HG03025 (cell line): Measurements from ENCODE around the gene THOC6.

Source experiments
- ATAC-seq: cut with Tn5 transposase; IDR thresholded peaks from one replicate; pipeline ENCODE4 v1.9.1; 2021; ENCODE audit warnings: mild to moderate bottlenecking, moderate library complexity; ENCODE audit not compliant: unreplicated experiment, low FRiP score

THOC6 gene

DNA sequence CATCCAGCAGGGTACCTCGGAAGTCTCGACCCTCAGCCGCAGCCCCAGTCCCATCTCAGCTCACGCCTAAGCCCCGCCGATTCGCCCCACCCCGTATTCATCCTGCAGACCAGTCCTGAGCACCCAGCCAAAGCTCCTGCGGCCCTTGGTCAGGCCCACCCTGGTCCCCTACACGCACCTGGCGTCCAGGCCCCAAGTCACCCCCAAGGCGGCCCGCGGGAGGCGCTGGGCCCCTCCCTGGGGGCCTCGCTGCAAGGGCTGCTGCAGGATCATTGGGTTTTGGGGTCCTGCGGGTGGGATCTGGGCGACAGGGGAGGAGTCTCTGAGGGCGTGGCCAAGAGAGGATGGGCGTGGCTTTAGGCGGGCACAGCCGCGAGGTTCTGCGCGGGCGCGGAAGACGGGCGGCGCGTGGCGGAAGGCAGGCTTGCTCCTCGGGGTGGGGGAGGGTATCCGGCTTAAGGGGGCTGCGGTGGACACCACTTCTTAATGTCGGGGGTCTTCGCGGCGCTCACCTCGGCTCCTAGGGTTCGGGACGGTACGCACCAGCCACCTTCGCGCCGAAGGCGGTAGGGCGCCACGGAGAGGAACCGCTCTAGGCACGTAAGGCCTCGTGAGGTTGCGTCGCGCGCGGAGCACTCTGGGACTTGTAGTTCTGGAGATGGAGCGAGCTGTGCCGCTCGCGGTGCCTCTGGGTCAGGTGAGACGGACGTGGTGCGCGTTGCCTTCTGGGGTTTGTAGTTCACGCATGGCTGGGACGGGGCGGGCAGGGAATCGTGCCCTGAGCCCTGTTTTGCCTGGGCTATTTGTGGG, at the start of gene THOC6, which contains the start of gene HCFC1R1:
Gene THOC6 (plus strand): TSS at position 367 of the 810 bp plus-strand sequence. CDS start 292 bp downstream, at position 659.
Gene HCFC1R1 (minus strand): TSS at position 274 of the 810 bp plus-strand sequence. CDS start 1 bp downstream, at position 273.
- ATAC-seq, result peak; percentile 66

DNA sequence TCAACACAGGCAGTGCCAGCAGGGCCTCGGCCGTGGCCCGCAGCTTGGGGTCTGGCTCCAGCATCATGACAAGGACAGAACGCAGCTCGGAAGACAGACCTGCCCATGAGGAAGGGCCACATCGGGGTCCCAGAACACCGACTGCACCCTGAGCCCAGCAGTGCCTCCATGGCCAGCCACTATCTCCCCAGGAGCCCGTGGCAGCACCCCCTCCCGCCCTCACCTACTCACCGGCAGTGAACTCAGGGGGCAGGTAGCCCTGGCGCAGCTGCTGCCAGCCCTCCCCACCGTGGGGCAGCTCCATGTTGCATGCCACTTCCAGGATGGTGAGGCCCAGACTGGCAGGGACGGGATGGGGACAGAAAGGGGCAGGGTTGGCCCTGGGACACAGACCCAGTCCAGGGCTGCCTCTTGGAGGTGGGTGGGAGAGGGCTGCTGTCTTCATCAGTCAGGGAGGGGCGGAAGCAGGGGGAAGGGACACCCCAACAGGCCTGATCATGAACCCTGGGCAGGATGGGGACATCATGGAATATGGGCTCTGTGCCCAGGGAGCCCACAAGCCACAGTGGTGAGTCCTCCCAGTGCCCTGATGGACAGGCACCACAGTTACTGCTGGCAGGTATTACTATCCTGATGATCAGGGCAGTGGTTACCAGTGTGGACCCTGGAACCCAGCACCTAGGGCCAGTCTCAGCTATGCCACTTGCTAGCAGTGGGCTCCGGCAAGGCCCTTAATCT, 49.3 kb upstream of the THOC6 start:
- ATAC-seq, result no peak

DNA sequence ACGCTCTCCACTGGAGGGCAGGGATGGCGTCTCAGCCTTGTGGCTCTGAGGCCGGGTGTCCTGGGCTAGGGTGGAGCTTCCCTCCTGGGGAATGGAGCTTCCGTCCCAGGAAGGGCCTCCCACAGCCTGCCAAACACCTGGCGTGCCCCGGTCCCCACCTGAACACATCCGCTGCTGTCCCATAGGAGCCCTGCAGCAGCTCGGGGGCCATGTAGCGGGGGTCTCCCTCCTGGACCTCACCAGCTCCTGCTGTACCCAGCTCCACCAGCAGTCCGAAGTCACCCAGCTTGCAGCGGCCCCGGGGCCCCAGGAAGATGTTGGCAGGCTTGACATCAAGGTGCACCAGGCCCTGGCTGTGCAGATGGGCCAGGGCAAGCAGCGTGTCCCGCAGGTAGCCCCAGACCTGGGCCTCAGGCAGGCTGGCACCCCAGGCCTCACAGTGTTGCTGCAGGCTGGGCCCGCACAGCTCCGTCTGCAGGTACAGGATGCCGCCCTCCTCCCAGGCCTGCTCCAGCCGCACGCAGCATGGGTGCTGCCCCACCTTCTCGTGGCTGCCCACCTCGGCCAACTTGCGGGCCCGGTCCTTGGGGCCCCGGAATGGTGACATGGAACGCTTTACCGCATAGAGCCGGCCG, 48.6 kb upstream of the THOC6 start:
- no peak for ATAC-seq

DNA sequence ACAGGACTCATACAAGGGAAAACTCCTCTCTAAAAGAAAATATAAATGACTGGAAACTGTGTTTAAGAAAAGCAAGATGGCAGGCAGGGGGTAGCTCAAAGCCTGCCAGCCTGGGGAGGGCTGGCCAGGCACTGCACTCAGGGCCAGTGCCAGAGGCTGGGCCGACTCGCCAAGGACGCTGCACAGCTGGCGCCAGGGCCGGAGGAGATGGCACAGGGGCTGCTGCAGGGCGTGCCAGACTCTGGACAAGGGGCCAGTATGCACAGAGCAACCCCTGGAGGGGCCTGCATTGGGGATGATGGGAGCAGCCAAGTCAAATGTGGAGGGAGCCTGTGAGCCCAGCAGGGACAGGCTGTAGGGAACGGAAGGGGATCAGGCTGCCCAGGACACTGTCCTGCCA, 47.6 kb upstream of the THOC6 start:
- ATAC-seq, result no peak

DNA sequence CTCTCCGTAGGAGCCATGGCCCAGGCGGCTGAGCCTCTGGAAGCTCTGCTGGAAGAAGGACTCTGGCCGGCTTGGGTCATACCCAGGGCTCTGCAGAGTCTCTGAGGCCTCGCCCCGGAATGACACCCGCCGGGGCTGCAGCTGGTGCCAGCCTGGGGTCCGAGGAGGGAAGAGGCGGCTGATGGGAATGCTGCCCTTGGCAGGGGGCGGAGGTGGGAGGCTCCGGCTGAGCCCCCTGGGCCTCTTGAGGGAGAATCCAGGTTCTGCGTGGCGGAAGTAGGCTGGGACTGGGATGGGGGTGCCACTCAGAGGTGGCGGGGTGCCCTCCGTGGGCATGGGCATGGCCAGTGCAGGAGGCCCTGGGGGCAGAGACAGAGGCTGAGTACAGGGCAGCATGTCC, 47.2 kb upstream of the THOC6 start:
- no peak for ATAC-seq

DNA sequence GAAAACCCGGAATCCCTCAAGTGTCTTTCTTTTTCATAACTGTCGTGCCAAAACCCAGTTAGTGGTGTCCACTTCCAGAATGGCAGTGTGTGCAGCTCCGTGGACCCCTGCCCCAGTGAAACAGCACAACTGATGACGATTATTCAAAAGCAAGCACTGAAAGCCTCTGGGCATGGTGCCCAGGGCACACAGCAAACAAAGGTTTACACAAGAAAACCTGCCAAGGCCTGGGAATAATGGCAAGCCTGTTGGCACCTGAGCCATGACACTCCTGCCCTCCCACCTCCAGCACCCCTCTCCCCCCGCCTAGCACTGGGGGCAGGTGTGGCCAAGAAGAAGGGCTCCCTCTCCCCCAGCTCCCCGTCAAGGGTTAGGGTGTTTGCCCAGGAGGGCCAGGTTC, 46.4 kb upstream of the THOC6 start:
- ATAC-seq, result no peak

DNA sequence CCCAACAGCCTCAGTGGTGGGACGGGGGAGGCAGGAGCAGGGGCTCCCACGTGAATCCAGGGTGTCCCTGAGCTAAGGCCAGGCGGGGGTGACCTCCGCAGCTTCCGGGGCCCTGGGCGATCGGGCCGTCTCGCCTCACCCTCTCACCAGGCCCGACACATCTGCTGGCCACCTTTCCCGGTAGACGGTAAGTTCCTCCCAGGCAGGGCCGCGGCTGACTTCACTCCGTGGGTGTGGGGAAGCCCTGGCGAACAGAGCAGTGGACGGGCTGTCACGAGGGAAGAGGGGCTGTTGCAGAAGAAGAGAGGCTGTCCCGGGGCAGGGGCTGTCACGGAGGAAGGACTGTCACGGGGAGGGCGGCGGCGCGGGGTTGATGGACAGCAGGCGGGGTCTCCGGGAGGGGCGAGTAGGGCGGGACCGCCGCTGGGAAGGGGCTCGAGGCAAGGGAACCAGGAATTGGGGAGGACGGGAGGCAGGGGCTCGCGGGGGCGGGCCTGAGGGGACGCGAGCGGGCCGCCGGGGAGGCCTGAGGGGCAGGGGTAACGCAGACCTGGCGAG, 44.1 kb upstream of the THOC6 start:
- ATAC-seq, result peak; percentile 12

DNA sequence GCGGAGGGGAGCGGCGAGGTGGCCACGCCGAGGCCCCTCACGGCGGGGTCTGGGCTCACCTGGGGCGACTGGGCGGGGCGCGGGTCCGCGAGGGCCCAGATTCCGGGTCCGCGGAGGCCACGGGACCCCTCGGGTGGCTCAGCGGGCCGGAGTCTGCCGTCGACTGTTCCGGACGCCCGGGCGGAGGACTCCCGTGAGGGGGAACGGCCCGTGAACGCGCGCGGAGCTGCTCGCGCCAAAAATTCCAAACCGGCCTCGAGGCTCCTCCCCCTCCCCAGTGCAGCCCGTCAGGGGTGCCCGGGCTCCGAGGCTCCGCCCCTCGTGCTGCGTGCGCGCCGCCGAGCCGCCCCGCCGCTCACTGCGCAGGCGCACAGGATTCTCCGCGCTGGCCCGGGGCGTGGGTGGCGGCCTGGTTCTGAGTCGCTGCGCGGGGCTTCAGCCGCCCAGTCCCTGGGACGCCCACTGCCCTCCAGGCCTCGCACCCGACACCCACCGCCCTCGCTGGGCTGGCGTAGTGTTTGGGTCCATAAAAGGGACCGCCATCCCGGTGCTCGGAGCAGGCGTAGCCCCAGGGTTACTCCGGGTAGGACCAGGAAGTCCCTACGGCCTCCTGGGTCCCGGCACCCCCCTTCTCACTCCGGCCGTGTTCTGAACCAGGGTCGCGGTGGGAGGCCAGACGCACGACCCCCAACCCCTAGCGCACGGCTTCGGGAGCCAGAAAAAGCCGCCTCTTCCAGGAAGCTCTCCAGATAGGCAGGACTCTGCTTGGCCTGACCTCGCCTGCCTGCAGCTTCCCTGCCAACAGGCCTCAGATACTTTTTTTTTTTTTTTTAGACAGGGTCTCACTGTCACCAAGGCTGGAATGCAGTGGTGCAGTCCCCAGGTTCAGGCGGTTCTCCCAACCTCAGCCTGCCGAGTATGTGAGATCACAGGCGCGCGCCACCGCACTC, 43.3 kb upstream of the THOC6 start, which contains the start of gene PKMYT1:
Gene PKMYT1 (minus strand): TSS at position 220 of the 950 bp plus-strand sequence. CDS start 789 bp downstream, outside the sequence.
- peak; percentile 67 for ATAC-seq

DNA sequence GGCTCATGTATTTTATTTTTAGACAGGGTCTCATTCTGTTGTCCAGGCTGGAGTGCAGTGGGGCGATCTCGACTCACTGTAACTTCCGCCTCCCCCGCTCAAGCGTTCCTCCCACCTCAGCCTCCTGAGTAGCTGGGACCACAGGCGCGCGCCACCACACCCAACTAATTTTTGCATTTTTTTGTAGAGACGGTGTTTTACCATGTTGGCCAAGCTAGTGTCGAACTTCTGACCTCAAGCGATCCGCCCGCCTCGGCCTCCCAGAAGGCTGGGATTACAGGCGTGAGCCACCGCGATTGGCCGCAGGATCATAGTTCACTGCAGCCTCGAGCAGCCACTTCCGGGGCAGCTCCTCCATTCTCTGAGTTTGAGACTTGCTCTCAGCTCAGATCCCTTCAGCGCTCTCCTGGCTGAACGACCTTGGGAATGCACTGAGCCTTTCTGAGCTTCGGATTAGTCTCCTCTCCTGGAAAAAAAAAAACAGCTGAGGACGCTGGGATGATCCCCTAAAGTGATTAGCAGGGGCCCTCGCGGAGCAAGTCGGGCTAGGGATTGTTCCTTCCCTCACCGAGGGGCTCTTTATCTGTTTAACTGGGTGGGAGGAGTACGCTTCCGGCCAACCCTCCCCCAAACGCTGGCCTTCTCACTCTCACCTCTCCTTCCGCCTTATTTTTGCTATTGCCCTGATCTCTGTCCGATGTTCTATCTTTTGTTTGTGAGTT, 42.5 kb upstream of the THOC6 start:
- no peak for ATAC-seq

DNA sequence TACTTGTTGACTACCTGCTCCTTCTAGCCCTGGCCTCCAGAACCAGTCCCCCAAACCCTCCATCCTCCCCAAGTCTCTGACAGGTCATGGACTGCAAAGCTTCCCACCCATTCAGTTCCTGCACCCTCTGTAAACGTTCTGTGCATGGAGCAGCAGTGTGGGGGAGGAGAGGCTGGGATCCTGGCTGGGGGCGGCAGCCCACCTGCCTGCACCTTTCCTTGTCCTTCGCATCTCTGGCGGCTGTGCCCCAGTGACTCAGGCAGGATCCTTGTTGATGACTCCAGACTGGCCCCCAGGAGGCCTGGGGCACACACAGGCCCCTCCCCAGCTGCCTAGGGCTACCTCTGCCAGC, 42.0 kb upstream of the THOC6 start:
- no peak for ATAC-seq

DNA sequence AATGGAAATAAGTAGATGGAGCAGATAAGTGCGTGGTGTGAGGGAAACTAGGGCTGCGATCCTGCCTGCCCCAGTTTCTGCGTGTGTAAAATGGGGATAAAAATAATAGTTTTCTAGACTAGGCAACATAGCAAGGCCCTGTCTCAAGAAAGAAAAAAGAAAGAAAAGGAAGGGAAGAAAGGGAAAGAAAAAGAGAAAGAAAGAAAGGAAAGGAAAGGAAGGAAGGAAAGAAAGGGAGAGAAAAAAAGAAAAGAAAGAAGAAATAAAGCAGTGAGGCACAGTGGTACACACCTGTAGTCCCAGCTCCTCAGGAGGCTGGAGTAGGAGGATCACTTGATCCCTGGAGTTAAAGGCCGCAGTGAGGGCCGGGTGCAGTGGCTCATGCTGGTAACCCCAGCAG, 41.4 kb upstream of the THOC6 start:
- ATAC-seq, result no peak

DNA sequence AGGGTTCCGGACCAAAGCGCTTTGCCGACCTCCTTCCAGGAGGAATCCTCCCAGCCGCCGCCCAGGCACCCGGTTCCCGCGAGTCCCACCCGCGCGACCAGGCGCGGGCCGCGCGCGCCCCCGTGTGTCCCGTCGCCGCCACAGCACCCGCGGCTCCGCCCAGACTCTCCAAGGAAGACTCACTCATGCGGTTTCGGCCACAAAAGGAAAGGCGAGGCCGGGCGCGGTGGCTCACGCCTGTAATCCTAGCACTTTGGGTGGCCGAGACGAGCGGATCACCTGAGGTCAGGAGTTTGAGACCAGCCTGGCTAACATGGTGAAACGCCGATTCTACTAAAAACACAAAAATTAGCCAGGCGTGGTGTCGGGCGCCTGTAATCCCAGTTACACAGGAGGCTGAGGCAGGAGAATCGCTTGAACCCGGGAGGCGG, 40.1 kb upstream of the THOC6 start:
- no peak for ATAC-seq

DNA sequence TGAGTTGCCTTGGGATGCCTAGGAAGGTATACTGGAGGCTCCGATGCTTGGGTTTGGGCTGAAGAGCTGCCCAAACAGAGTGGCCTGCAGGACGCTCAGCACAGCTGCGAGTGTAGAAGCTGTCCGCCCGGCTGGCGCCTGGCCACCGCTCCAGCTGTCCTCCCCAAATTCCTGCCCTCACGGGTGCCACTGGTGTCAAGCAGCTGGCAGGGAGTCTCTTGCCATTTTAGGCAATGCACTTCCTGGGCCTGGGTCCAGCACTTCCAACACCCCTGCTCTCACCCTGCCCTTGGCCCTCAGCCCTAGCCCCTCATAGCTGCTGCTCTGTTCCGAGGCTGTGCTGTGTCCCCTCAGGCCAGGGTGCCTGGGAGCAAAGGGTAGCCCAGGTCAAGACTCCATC, 38.4 kb upstream of the THOC6 start:
- no peak for ATAC-seq

DNA sequence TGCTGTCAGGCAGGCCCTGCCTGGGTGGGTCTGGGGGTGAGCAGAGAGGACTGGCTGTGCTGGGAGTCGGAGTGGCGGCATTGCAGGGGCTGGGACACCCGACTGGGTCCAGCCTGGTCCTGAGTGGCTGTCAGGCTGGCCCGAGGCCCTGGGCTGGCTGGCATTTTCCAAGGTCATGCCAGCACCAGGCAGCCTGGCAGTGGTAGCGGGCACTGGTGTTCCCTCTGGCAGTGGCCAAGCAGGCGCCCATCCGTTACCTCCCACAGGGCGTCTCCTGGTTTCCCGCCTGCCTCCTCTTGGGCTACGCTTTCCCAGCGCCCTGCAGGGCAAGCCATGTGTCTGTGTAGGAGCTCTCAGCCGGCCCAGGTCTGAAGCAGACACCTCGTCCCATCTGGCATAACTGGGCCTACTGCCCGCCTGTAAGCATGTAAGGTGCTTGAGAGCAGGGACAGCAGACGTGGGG, 37.9 kb upstream of the THOC6 start:
- ATAC-seq, result no peak

DNA sequence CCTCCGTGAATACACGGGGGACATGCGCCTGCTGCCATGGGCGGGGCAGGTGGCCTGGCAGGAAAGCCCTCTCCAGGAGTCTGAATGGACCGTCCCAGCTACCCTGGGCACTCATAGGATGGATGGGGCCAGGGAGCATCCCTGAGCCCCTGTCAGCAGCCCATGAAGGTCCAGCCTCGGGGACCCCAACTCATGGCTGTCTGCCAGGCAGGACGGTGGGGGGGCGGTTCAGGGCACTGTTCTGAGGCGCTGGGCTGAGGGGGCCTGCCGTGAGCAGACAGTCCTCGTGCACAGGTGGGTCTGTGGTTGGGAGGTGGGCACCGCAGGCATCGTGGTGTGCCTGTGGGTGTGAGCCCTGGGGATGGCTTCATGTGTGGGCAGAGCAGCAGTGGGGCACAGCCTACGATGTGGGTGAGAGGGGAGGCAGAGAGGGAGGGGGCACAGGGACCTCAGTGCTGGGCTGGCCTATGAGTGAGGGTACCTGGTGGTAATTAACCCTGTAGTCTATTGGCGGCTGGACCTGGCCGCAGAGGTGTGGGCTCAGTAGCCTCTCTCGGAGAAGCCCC, 37.1 kb upstream of the THOC6 start:
- no peak for ATAC-seq

DNA sequence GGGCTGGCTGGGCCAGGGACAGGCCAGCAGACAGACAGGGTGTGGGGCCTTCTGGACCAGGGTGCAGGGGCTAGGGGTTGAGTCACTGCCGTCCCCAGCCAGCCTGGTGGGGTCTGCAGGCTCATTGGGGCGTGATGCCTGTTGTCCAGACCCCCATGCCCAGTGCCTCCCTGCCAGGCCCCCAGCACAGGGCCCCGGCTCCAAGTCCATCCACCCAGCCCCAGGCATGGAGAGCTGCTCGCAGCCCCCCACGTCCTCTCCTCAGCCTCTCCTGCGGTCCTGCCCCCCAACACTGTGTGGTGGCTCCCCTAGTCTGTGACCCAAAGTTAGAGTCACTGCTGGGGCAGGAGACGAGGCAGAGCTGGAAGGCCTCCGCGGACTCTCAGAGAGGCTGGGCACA, 36.5 kb upstream of the THOC6 start:
- no peak for ATAC-seq

DNA sequence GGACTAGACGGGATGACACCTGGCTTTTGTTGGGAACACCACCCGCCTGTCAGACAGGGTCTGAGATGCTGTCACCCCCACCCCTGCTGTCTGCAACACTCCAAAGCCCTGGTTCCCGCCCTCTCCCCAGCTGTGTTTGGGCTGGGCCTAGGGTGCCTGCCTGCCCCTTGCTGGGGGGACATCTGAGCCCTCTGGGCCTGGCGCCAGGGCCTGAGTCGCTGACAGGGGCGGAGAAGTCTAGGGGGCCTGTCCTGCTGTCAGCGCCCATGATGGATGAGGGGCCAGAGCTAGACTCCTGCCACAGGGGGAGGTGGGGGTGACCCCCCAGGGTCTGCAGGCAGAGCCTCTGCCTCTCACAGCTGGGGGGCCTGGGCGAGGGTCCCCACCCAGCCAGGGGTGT, 36.0 kb upstream of the THOC6 start:
- ATAC-seq, result no peak

DNA sequence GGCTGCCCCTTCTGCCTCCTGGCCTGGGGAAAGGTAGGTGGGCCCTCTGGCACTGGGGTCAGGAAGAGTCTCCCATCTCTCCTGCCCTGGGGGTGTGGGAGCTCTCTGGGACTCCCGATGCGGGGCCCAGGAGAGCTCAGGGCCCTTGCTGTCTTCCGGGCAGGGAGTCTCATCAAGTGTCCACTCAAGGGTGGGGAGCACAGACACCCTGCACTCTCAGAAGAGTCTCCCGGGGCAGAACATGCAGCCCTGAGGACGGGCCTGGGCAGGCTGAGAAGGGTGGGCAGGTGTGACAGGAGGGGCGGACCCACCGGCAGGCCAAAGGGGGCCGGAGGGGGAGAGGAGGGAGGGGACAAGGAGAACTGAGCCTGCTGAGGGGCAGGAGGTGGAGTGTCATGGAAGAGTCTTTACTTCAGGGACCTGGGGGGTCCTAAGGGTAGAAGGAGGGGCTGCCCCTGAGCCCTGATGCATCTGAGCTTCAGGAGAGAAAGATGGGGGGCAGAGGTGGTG, 35.2 kb upstream of the THOC6 start:
- no peak for ATAC-seq

DNA sequence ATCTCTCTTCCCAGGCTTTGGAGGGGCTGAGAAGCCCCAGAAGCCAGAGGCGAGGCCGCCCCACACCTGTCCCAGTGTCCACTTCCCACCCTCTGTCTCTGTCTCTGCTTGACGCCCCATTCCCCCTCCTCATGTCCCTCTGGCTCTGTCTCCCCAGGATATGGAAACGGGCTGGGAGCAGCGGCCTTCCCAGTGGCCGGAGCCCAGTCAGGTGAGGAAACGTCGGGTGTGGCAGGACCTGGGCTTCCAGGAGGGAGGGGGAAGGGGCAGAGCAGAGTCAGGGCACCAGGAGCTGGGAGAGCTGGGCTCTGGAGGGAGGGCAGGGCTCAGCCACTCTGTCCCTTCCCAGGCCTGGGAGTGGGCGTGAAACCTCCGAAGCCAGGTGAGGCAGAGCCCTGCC, 32.9 kb upstream of the THOC6 start:
- ATAC-seq, result no peak
